OCI-LY3 (cell line): Measurements from ENCODE around the gene KRT74.

ENCODE experiments used
- H2AFZ ChIP-seq: fragments of 200-600, 300-600 bp; shearing (Covaris generic); 2 replicates; pipeline ENCODE4 v1.6.0; 2014; ENCODE audit warnings: antibody characterized with exemption, low read depth, low read length
- H3K27ac ChIP-seq: fragments of 200-600, 300-600 bp; sonication (generic); 2 replicates; pipeline ENCODE4 v1.5.1; 2014; ENCODE audit warnings: mild to moderate bottlenecking, low read length, moderate library complexity, mixed read lengths
- H3K27me3 ChIP-seq: fragments of 200-600, 300-600 bp; sonication (generic); 2 replicates; pipeline ENCODE4 v1.6.1; 2014; ENCODE audit warnings: low read depth, low read length, mixed read lengths
- H3K36me3 ChIP-seq: fragments of 200-600, 300-600 bp; sonication (generic); replicated peaks from 2 replicates; pipeline ENCODE3; 2014; ENCODE audit warnings: low read depth, low read length, mixed read lengths
- H3K4me1 ChIP-seq: fragments of 300-600, 200-600 bp; sonication (generic); 2 replicates; pipeline ENCODE4 v1.6.1; 2014; ENCODE audit warnings: low read length, mixed read lengths
- H3K4me2 ChIP-seq: fragments of 200-600, 300-600 bp; sonication (generic); 2 replicates; pipeline ENCODE4 v1.6.1; 2014; ENCODE audit warnings: low read length, mixed read lengths
- H3K4me3 ChIP-seq: fragments of 300-600, 200-600 bp; sonication (generic); 2 replicates; pipeline ENCODE4 v1.5.1; 2014; ENCODE audit warnings: antibody characterized with exemption, mild to moderate bottlenecking, low read length, moderate library complexity
- H3K79me2 ChIP-seq: fragments of 300-600, 200-600 bp; shearing (Covaris generic); 2 replicates; pipeline ENCODE4 v1.6.1; 2014; ENCODE audit warnings: mild to moderate bottlenecking, low read length, mixed read lengths
- H3K9ac ChIP-seq: fragments of 300-600, 200-600 bp; shearing (Covaris generic); 2 replicates; pipeline ENCODE4 v1.6.0; 2014; ENCODE audit warnings: mild to moderate bottlenecking, low read length, moderate library complexity
- H3K9me3 ChIP-seq: fragments of 200-600, 300-600 bp; shearing (Covaris generic); 2 replicates; pipeline ENCODE4 v1.6.1; 2014; ENCODE audit warnings: low read length, mixed read lengths; ENCODE audit not compliant: insufficient read depth
- H4K20me1 ChIP-seq: fragments of 200-600, 300-600 bp; sonication (generic); 2 replicates; pipeline ENCODE4 v1.6.1; 2016; ENCODE audit warnings: low read length, mixed read lengths; ENCODE audit not compliant: insufficient read depth
- CTCF ChIP-seq: fragments of 200-600, 300-600 bp; sonication (generic); IDR thresholded peaks from 2 replicates; pipeline ENCODE4 v1.5.1; 2014; ENCODE audit warnings: antibody characterized with exemption, low read length, low read depth
- EZH2phosphoT487 ChIP-seq: fragments of 200-600 bp; shearing (Covaris generic); IDR thresholded peaks from 2 replicates; pipeline ENCODE4 v1.6.1; 2018; ENCODE audit warnings: antibody characterized with exemption, mixed run types, low read depth

The KRT74 gene

GRCh38 chr12:52542785-52543318 lies 30.8 kb downstream of the KRT74 start:
- TF ChIP-seq CTCF = no peak
- TF ChIP-seq EZH2phosphoT487 = no peak
- Histone ChIP-seq H3K9me3 (no peaks in the 10 kb centered on the region), H4K20me1 (no peaks in the 10 kb centered on the region), H3K79me2 (no peaks in the 10 kb centered on the region), H3K4me2 (no peak overlapping the region), H3K27ac (no peak overlapping the region), H3K4me1 (peaks cover 13% of the 10 kb centered on the region), H3K36me3 (no peaks in the 10 kb centered on the region), H3K9ac (no peak overlapping the region), H2AFZ (no peak overlapping the region), H3K4me3 (no peak overlapping the region), H3K27me3 (no peaks in the 10 kb centered on the region)

DNA sequence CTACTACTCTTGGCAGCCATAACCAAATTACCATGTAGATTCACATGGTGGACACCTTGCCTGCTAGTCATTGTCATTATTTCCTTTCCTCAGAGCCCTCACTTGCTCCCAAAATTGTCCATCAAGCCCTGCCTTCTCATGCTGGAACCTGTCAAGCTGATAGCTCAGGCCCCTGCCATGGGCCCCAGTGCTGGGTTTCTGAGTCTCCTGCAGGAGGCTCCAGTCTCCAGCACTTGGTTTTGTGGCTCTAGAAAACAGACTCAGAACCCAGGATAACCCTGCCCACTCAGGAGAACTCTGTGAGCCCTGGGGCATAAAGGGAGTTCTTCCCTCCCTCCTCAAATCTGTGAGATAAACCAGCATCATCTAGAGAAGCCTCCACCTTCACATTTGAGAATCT lies 31.5 kb downstream of the KRT74 start:
- Histone ChIP-seq H2AFZ (no peak overlapping the region), H3K9me3 (no peaks in the 10 kb centered on the region), H3K9ac (no peak overlapping the region), H3K4me1 (peaks cover 6% of the 10 kb centered on the region), H4K20me1 (no peaks in the 10 kb centered on the region), H3K4me3 (no peak overlapping the region), H3K27me3 (no peaks in the 10 kb centered on the region), H3K4me2 (no peak overlapping the region), H3K36me3 (no peaks in the 10 kb centered on the region), H3K27ac (no peak overlapping the region), H3K79me2 (no peaks in the 10 kb centered on the region)
- TF ChIP-seq EZH2phosphoT487 = no peak
- TF ChIP-seq CTCF = no peak

DNA sequence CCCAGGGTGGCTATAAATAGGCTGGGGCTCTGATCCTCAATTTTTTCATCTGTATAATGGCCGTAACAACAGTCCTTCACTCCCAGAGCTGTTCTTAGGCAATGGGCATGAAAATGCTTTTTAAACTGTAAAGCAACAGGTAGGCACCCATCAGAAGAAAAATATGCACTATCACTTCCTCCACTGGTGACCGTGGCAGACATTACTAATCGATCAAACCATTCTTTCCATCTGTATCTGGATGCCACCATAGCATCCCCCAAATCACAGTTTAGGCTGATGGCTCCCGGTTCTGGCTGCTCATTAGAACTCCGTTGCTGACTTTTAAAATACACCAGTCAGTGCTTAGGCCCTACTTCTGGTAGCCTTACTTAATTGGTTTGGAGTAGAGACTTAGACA lies 31.9 kb downstream of the KRT74 start:
- Histone ChIP-seq H4K20me1 (no peaks in the 10 kb centered on the region), H3K4me3 (no peak overlapping the region), H3K9ac (no peak overlapping the region), H3K4me2 (no peak overlapping the region), H3K79me2 (no peaks in the 10 kb centered on the region), H3K36me3 (no peaks in the 10 kb centered on the region), H3K27me3 (no peaks in the 10 kb centered on the region), H3K4me1 (peaks cover 1% of the 10 kb centered on the region), H2AFZ (no peak overlapping the region), H3K9me3 (no peaks in the 10 kb centered on the region), H3K27ac (no peak overlapping the region)
- TF ChIP-seq EZH2phosphoT487 (no peak), CTCF (no peak)

DNA sequence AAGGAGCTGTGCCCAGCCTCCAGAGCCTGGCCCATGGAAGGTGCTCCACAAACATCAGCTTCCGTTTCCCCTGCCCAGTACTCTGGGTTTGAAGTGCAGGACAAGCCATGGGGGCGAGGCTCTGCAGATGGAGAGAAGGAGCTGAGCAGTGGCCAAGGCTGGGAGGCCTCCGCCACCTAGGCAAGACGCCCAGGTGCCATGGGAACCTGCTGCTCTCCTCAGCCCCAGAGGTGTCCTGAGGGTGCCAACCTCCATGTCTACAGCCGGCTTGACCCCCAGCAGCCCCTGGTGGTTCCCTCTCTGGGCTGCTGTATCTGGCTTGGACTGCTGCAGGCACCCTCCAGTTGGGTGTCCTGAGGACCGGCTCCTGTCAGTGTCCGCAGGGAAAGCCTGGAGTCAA lies 33.1 kb downstream of the KRT74 start:
- no peak overlapping the region for H3K9ac ChIP-seq
- no peak overlapping the region for H3K4me3 ChIP-seq
- no peak overlapping the region for H3K4me2 ChIP-seq
- no peaks in the 10 kb centered on the region for H4K20me1 ChIP-seq
- no peaks in the 10 kb centered on the region for H3K27me3 ChIP-seq
- no peak overlapping the region for H3K27ac ChIP-seq
- H3K4me1 ChIP-seq = no peaks in the 10 kb centered on the region
- no peak overlapping the region for H2AFZ ChIP-seq
- no peaks in the 10 kb centered on the region for H3K79me2 ChIP-seq
- no peaks in the 10 kb centered on the region for H3K9me3 ChIP-seq
- no peaks in the 10 kb centered on the region for H3K36me3 ChIP-seq
- TF ChIP-seq EZH2phosphoT487 (no peak), CTCF (no peak)
